HG03439 (cell line): Measurements from ENCODE around the gene GOLGA7B.

Source experiments
- ATAC-seq: cut with Tn5 transposase; IDR thresholded peaks from one replicate; pipeline ENCODE4 v1.9.1; 2021; ENCODE audit warnings: mild to moderate bottlenecking, moderate library complexity; ENCODE audit not compliant: unreplicated experiment

The GOLGA7B gene

GRCh38 chr10:97849687-97850402, at the start of gene GOLGA7B:
Gene GOLGA7B (plus strand): TSS chr10:97849843. CDS start chr10:97850304, 461 bp downstream.
- no peak for ATAC-seq

DNA sequence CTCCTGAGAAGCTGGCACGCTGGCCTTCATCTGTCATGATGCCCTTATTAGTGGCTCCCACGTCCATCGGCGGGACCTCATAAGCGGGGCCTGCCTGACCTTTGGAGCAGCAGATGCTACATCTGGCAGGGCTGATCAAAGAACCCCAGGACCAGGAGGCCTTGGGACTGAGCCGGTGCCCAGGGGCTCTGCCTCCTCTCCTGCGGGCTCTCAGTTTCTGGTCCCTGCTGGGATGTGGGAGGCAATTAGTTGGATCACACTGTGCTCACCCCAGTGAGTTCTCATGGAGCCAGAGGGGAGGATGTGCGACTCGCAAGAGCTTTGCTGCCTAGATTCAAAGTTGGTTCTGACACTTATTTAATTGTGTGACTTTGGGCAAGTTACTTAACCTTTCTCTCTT, 49.2 kb upstream of the GOLGA7B start:
- ATAC-seq = no peak

DNA sequence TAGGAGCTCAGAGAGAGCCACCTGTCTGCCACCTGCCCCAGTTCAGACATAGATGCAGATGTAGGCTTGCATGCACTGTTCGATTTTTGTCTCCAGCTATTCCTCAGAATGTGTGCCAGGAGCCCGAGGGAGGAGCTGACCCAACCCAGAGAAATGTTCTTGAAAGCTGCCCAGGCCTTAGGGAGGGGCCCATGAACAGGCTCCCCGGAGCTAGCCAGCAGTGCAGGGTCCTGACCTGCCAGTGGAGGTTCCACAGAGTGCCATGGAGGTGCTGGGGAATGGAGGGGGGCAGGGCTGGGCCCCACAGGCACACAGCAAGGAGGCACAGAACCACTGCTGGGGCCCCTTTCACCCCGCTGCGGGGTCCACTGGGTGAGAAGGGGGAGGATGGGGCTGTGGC, 48.2 kb upstream of the GOLGA7B start:
- no peak for ATAC-seq

GRCh38 chr10:97805096-97805884, 44.4 kb upstream of the GOLGA7B start:
- no peak for ATAC-seq

DNA sequence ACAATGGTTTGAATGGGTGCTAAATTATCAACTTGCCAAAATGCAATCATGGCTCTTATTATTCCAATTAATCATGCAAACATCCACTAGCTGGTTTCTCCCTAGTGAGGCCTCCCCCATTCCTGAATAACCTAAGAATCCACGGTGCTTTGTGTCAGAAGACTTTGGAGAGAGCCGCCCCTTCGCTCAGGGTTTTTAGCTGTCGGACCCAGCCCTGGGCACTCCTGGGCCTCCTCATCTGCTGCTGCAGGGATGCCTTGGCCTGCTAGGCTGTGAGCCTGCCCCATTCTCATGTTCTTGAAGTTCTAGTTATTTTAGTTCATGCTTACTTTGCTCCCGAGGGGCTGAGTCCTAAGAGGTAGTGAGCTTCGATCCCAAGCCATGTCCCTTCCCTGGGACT, 43.7 kb upstream of the GOLGA7B start:
- ATAC-seq = no peak

GRCh38 chr10:97810446-97810845, 39.2 kb upstream of the GOLGA7B start:
- no peak for ATAC-seq

GRCh38 chr10:97811958-97812357, 37.7 kb upstream of the GOLGA7B start:
- ATAC-seq = no peak

DNA sequence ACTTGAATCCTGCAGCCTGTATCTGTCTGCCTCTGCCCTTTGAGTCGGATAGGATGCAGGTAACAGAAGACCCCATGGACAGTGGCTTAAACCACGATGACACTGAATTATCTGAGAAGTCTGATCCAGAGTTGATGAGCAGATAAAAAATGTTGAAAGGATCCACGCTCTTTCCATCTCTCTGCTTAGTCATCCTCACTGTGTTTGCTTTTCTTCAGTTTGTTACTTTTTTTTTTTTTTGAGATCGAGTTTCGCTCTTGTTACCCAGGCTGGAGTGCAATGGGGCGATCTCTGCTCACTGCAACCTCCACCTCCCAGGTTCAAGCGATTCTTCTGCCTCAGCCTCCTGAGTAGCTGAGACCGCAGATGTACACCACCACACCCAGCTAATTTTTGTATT, 36.9 kb upstream of the GOLGA7B start:
- no peak for ATAC-seq

- no peak for ATAC-seq
These were observed 36.3 kb upstream of the GOLGA7B start for GRCh38 chr10:97813311-97813710.

DNA sequence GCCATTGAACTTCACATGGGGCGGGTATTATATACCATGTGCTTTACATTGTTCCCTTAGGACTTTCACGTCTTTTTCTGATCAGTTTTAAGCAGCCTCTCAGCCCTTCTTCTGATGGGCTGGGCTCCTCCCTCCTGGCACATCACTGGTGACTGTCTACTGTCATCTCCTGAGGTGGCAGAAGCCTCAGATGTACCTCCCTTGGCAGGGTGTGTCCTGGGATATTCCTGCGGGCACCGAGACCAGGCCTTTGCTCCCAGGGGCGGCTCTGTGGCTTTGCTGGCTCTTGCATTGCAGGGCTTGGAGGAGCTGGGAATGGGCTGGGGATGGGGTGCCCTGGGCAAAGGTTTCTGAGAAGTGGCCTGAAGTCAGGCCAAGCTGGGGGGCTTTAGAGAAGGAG, 34.6 kb upstream of the GOLGA7B start:
- no peak for ATAC-seq

DNA sequence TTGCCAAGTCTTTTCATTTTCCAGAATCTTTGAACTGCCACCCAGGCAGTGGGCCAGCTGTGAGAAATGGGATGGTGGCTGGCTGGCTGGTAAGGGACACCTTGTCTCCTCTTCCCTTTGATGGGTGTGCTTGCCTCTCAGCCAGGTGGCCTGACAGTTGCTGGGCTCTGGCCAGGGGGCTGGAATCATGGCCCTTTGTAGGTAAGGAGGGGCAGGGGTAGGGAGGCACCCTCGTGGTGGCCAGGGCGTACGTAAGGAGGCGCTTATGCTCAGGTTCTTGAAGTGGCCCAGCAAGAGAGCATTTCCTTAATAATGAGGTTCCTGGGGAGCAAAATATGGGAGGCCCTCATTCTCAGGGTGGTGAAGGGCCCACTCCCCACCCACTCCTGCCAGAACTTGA, 33.0 kb upstream of the GOLGA7B start:
- ATAC-seq = no peak

DNA sequence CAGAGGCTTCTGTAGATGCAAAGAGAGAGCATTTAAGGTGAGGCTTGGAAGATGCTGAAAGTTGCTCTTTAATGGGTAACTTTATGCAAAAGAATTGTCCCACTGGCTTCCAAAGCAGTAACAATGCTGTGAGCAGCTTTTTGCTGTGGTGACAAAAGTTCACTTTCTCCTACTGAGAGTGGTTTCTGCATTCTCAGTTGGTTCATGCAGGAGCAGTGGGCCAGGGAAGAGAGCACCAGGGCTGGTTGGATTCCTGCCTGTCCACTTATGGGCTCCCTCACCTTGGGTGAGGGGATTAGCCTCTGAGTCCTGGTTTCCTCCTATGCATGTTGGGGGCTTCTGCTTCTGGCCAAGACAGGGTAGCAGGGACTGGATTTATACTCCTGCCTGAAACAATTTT, 31.1 kb upstream of the GOLGA7B start:
- ATAC-seq = no peak

GRCh38 chr10:97820096-97820704, 29.4 kb upstream of the GOLGA7B start:
- no peak for ATAC-seq

- ATAC-seq = no peak
These were observed 28.2 kb upstream of the GOLGA7B start for GRCh38 chr10:97821308-97822038.

- no peak for ATAC-seq
These were observed 27.4 kb upstream of the GOLGA7B start for GRCh38 chr10:97822261-97822687.

DNA sequence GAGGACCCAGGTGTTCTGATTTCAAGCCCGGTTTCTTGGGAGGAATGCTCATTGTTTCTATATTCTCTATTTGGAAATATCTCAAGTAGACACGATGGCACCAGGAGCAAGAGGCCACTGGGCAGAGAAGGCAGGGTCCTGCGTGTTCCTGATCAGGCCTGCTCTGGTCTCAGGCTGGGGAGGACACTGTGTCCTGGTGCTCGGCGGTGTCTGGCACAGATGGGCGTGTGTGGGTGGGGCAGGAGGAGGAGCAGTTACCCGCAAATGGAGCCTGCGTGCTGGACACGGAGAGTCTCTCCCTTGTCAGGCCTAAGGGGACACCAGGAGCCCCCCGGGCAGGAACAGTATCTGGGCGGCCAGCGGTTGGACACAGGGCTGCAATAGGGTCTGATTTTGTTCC, 25.9 kb upstream of the GOLGA7B start:
- ATAC-seq = no peak

- ATAC-seq = no peak
These were observed 24.5 kb upstream of the GOLGA7B start for GRCh38 chr10:97825020-97825760.

DNA sequence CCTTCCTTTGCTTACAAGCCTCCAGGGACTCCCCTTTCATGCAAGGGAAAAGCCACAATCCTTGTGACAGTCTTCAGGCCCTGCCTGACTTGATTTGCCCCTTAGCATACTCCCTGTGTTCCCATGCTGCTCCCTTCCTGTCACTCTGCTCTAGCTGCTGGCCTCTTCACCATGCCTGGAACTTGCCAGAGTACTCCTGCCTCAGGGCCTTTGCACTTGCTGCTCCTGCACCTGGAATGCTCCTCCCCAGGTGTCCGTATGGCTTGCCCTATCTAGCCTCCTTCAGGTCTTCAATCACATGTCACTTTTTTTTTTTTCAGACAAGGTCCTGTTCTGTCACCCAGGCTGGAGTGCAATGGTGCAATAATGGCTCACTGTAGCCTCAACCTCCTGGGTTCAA, 22.8 kb upstream of the GOLGA7B start:
- ATAC-seq = no peak

GRCh38 chr10:97827702-97828291, 21.8 kb upstream of the GOLGA7B start:
- ATAC-seq = no peak

DNA sequence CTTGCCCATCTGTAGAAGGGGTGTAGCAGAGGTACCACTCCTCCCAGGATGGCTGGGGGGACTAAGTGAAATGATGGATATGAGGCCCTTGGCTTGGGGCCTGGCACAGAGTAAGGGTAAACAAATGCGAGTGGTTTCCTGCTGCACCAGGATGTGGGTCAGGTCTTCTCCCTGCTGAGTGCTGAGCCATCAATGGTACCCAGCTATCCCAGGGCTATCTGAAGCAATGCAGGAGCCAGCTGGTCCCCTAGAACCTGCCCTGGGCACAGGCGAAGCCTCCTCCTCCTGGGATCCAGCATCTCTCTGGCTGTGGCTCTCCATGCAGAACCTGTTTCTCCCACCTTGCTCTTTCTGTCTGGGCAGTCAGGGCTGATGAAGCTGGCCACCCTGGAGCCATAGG, 20.9 kb upstream of the GOLGA7B start:
- ATAC-seq = no peak
